K562 (cell line): ENCODE measurements around the gene POLA1. TPM values are rescaled to one million over a fixed set of nuclear protein-coding genes. Genes with fewer than 3 reads are reported as not detected.

Experiments
- ARID4B ChIP-seq: sonication (generic); formaldehyde crosslinking; IDR thresholded peaks from 2 replicates; pipeline ENCODE4 v1.8.0; 2022; ENCODE audit warnings: mild to moderate bottlenecking, missing genetic modification reagents
- CHD7 ChIP-seq: fragments of 200-600 bp; sonication (generic); IDR thresholded peaks from one replicate; pipeline ENCODE4 v1.6.1; 2012; ENCODE audit warnings: mild to moderate bottlenecking, low read depth, low read length, inconsistent platforms
- ELF1 ChIP-seq: fragments of 200-800 bp; sonication (Bioruptor generic); IDR thresholded peaks from 2 replicates; pipeline ENCODE4 v1.6.1; 2016; ENCODE audit warnings: missing genetic modification characterization, missing compliant biosample characterization
- MYC ChIP-seq, 2 experiments: fragments of 250-450 bp in 1 of 2; sonication (Bioruptor Pico) in 1 of 2; IDR thresholded peaks; 2 replicates each; pipeline versions ENCODE4 v1.5.1 to v1.6.1; 2012 to 2021; ENCODE audit warnings: low read depth in 2 of 2, borderline replicate concordance in 1 of 2, improper control_type of control experiment in 1 of 2, low read length in 1 of 2, mild to moderate bottlenecking in 1 of 2, moderate library complexity in 1 of 2
- MYNN ChIP-seq, 2 experiments: sonication (generic); formaldehyde crosslinking in 1 of 2; IDR thresholded peaks; 2 replicates each; pipeline versions ENCODE4 v1.5.0 to v1.6.1; 2016 to 2020; ENCODE audit warnings: antibody characterized with exemption in 1 of 2, missing genetic modification reagents in 1 of 2
- TCFL5 ChIP-seq: fragments of 250-450 bp; sonication (Bioruptor Pico); conservative IDR thresholded peaks from 2 replicates; pipeline ENCODE4 v1.6.1; 2021; ENCODE audit warnings: mild to moderate bottlenecking, moderate library complexity, matching md5 sums
- TFE3 ChIP-seq: fragments of 450-650 bp; formaldehyde crosslinking; IDR thresholded peaks from 2 replicates; pipeline ENCODE4 v1.4.0; 2020; ENCODE audit warnings: mild to moderate bottlenecking, mixed read lengths
- ZKSCAN8 ChIP-seq: fragments of 200-800 bp; sonication (Bioruptor generic); IDR thresholded peaks from 2 replicates; pipeline ENCODE4 v1.6.1; 2016; ENCODE audit warnings: missing genetic modification characterization, missing compliant biosample characterization
- polyA plus RNA-seq, 8 experiments: library from polyadenylated mRNA; depleted of rRNA in 4 of 8; stranded (reverse) in 5 of 8; unstranded in 3 of 8; fragments of >200 nt; fragmentation: Nextera tagmentation in 2 of 8; fragmentation: Illumina TruSeq in 1 of 8; extraction: Ambion mirVana in 2 of 8; extraction: Trizol in 1 of 8; gene quantifications; 2 replicates each; pipeline versions ENCODE4 v1.2.1 to v1.2.3, GENCODE V29; 2011 to 2014; ENCODE audit warnings: inconsistent platforms in 1 of 8, missing spikeins in 1 of 8
- total RNA-seq, 7 experiments: library from RNA; depleted of rRNA in 6 of 7; stranded (reverse); fragments of >200 nt in 6 of 7; fragmentation: Illumina TruSeq in 2 of 7; extraction: Trizol in 2 of 7; gene quantifications; 2 replicates each; pipeline versions ENCODE4 v1.2.1 to v1.2.3, GENCODE V29; 2011 to 2021; ENCODE audit warnings: low replicate concordance in 1 of 7

Gene POLA1
- total and polyA plus RNA-seq, 9 of the 15 experiments (the other 6 are each of a cell fraction or from before 2014, with no cell fraction given): 8.6 to 48.4 (median 27.4) TPM

- TF ChIP-seq CHD7 (no peak), ELF1 (tag) (peak; percentile 94), MYNN (IDR thresholded peaks at IDR 0.05) (no peak), MYNN (CRISPR knock-in tag; IDR thresholded peaks at IDR 0.05) (no peak), MYC (IDR thresholded peaks at IDR 0.05; ENCODE audit: low read depth, low read length) (peak; percentile 64; the same call in 1 of the 2 replicates), MYC (CRISPR knock-in tag; IDR thresholded peaks at IDR 0.05; ENCODE audit: borderline replicate concordance, low read depth) (no peak), ZKSCAN8 (CRISPR knock-in tag) (no peak), TCFL5 (CRISPR knock-in tag) (no peak), TFE3 (CRISPR knock-in tag) (no peak), ARID4B (CRISPR knock-in tag) (peak; percentile 43; the same call in 1 of the 2 replicates)
These were observed at the start of gene POLA1 (continued) for GRCh38 chrX:24693453-24694202.
